ENCODE results near the gene HOXA7.

HOXA7 gene

DNA sequence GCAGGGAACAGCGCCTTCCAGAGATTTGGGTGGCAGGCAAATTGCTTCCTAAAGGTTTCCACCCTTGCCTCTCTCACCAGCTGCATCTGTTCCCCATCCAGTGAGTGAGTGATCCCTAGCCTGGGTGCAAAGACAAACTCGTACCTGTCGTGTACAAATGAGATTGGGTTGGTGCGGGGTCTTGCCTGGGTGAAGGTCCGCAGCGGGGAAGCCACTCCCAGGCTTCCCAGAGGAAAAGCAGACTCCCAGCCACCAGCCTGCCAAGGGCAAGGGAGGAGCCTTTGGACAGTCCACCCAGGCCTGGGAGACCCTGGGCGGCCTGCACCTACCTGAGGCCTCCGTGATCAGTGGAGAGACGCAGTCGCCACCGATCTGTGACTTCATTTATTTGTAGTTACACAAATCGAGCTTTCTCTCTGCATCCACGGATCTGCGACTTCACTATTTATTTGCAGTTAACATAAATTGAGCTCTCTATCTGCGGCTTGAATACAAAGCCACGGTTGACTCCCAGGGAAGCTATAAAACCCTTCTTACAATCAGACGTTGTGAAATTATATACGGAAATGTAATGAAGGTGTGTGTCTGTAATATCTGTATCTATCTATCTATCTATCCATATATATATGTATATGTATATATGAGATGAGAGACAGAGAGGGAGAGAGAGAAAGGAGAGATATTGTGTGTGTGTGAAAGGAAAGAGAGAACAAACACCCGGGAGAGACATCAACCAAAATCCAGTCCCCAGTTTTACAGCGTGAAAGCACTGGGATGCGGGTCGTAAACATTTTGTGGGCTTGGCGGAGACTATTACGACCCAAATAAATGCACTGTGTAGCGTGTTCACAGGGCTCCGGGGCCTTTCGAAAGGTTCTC is 3.0 kb upstream of the HOXA7 start:
- peak; percentile 55 for DNase-seq (ENCODE audit: low spot score)

DNA sequence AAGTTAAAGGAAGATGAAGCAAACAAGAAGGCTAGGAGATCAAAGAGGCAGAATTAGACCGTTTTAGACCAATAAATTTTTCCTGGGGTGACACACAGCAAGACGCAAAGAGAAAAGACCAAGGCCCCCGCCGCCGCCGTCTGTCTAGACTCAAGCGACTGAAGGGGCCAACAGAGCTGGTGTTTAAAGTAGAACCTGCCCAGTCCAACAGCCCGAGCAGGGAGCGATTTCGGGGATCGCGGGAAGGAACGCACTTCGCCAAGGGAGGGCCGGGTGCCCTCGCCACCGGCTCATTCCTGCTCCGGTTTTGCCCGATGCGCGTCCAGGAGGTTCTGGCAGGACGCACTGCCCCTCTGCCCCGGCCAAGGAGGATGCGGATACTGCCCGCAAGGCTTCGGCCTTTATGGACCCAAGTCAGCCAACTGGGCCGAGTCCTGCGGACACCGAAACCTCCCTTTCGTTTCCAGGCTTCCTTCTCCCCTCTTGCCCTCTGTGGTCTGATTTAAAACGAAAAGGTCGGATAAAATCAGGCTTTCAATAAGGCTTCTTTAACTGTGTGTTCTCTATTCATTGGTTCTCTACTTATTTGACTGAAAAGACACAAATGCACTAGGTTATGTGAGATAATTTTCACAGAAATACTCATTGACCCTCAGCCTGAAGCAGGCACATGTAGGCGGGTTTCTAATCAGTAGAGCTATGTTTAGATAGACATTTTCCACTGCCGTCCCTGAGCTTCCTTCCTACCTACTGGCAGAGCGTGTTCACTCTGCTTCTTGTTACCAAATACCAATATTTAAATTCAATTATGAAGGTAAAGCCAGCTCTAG is 2.2 kb upstream of the HOXA7 start:
- DNase-seq (ENCODE audit: low spot score), result peak; percentile 68

DNA sequence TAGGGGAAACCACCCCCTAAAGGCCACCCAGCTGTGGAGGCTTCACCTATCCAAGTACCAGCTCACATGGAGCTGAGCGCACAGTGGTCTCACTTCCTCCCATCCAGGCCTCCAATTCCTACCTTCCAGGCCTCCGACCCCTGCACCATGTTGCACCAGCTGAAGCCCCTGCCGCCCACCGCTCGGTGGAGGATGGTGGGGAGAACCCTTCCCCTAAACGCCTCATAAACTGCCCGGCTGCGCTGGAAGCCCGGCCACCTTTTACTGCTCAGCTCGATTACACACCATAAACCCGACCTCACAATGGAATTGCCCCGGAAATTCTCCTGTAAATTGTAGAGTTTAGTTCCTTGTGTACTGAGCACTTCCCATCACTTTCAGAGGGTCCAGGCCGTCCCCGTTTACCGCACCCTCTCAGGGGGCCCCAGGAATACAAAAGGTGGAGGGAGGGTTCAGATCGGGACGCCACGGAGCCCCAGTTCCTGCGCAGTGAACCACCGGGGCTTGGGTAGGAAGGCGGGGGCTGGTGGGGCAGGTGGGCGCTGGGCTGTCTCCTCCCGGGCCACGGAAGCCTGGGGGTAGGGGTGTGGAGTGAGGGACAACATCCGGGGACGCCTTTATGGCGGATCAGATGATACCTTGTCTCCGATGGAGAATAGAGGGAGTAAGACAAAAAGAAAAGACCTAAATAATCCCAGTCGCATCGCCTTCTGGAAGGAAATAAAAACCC is 1.4 kb upstream of the HOXA7 start:
- peak; percentile 58 for DNase-seq (ENCODE audit: low spot score)

DNA sequence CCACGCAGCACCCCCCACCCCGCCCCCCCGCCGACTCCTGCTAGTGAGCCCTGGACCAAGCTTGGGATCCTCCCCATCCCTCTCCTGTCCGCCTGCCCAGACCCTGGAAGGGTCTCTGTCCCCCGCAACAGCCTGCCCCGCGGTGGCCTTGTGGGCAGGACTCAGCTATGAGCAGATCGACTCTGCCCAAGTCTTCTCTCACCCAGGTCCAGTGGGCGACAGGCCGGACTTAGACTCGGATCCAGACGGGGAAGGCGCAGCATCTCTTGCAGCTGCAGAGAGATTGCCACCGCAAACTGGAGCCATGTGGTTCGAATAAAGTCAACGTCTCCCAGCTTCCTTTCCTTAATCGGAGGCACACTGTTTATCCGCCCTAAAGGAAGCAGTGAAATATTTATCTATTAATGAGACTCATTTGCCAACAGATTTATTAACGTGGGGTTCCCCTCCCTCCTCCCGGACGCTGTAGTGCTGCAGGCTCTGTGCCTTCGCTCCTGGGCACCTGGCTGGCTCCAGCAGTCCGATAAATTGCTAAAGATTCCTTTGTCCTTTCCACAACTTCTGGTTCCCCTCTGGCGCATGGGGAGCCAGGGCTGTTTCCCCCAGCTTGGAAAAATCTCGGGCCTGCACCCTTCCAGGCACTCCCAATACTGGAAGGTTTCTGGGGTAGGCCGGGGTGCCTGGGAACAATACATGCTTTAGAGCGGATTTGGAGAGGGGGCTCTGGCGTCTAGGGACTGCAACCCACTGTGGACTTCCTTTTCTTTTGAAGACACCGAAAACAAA is 634 bp upstream of the HOXA7 start:
- peak; percentile 51 for DNase-seq (ENCODE audit: low spot score)

DNA sequence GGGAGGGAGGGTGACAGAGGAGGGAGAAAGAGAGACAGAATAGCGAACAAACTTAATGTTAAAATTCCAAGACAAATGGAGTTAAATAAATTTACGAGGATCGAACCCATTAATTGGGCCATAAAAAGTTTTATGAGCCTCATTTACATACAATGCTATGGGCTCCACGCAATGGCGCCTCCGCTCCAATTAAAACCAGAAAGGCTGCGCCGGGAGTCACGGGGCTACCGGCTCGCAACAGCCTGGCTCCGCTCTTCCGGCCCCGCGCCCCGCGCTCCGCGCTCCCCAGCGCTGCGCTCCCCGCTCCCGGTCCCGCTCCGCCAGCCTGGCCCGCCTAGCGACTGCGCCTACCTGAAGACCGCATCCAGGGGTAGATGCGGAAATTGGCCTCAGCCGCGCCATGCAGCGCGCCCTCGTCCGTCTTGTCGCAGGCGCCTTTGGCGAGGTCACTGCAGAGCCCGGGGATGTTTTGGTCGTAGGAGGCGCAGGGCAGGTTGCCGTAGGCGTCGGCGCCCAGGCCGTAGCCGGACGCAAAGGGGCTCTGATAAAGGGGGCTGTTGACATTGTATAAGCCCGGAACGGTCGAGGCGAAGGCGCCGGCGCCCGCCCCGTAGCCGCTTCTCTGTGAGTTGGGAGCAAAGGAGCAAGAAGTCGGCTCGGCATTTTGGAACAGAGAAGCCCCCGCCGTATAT is 513 bp downstream of the HOXA7 start:
- peak; percentile 67 for DNase-seq (ENCODE audit: low spot score)

DNA sequence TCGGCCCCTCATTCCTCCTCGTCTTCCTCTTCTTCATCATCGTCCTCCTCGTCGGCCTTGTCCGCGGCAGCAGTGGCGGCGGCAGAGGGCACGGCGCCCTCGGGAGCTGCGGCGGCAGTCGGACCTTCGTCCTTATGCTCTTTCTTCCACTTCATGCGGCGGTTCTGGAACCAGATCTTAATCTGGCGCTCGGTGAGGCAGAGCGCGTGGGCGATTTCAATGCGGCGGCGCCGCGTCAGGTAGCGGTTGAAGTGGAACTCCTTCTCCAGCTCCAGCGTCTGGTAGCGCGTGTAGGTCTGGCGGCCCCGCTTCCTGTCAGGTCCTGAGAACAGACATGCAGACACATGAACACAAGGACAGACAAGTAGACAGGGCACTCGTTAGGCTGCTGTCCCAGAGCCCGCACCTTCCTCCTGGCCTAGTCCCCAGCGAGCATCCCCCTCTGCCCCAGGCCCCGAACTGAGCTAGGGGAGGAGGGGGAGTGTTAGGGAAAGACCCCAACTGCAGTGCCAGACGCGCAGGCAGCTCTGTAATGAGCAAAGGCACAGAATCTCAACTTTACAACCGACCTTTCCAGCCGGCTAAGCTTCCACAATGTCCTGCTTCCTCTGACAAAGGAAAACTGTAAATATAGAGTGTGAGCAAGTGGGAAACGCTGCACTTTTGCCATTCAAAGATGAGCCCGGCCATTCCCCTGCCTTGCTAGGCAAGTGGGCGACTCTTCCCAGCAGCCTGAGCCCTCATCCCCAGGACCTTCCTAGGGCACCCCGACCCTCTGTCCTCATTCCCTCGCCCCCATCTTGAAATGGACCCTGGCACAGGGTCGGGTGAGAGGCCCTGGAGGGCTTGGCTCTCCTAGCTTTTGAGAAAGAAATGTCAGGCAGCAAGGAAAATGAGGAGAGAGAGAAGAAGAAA is 1.3 kb downstream of the HOXA7 start:
- DNase-seq (ENCODE audit: low spot score), result peak; percentile 83

DNA sequence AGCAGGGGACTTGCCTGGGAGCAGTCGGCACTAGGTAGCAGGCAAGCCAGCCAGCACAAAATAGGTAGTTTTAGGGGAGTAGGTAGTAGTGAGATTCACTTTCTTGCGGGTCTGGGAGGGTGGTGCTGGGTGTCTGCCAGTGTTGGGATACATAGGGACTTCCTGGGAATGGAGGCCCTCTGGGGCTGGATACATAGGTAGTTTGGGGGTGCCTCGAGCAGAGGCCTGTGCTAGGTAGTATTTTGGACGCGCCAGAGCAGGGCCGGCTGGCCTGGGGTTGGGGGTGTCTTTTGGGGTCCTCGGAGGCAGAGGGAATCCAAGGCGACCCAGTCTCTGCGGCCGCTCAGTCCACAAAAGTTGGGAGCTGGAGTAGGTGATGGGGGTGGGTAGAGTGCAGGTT is 2.1 kb downstream of the HOXA7 start:
- no peak for DNase-seq (ENCODE audit: low spot score)

DNA sequence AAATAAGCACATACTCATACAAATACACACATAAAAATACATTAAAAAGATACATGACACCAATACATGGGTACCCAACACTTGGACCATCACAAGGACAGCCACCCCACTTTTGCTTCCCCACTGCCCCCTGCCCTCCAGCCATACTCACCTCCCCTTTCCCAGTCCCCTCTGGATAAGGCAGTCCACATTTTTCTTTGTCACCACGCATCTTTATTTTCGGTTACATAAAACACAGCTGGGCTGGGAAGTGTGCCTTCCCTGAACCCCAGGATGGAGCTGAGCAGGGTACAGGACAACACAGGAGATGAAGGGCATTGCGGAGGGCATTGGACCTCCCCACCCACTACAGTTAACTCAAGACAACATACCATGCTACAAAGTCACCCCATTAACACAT is 2.9 kb downstream of the HOXA7 start:
- peak; percentile 49 for DNase-seq (ENCODE audit: low spot score)

DNA sequence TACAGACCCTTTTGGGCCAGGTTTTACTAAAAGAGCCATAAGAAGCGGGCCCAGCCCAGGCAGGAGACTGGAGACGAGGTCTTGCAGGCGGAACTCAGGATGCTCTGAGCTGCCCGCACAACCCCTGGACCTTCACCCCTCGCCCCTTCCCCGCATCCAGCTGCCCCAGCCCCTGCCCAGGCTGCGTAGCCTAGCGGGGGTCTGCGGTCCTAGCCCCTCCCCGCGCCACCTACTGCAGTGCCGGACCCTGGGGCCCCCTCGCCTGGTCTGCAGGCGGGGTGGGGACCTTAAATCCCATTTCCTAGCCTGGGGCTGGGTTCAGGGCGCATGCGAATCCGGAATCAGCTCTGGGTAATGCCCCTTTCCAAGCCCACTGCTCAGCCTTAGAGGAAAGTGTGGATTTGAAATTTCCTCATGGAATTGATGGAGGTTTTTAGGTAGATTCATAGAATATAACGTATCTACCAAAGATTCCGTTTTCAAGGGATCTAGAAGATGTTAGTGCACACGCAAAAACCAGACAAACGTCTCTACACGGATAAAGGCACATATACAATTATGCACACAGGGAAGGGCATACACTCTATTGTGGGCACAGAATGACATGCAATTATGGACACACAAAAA is 3.5 kb downstream of the HOXA7 start:
- peak; percentile 5 for DNase-seq (ENCODE audit: low spot score)

DNA sequence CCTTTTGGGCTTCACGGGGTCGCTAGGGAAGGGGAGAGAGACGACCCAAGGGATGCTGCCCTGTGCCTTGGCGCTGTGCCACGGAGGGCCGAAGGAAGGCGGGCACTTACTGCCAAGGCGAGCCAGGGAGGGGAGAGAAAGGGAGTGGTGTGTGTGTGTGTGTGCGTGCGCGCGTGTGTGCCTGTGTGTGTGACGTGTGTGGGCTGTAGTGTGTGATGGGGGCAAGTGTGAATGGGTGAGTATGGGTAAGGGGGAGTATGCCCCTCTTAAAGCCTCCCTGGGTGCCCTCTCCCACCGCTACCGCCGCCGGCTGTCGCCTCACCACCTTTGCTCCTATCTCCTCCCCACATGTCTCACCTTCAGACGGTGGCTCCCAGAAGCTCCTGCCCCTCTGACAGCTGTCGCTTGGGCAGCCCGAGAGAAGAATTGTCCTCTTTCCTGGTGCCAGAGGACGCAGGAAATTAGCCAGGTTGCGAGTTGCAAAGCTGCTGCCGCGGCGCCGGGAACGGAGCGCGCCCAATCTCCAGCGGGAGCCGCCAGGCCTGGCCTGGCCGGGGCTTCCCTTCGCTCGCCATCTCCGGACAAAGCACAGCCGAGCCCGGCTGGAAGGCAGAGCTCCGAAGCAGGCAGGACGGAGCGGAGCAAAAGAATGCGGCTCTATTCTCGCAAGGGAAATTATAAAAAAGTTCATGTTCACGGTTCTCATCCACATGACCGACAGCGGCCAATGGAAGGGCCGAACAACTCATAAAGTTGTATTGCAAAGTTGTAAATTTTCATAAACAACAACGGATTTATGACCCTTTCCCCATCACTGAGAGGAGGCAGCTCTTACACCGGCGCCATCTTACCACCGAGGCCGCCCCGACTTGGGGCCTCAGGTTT is 4.3 kb downstream of the HOXA7 start, which contains the start of gene HOXA3:
Gene HOXA3 (minus strand): TSS at position 653 of the 885 bp plus-strand sequence. CDS start 41,943 bp downstream, outside the sequence.
- DNase-seq (ENCODE audit: low spot score), result peak; percentile 93

DNA sequence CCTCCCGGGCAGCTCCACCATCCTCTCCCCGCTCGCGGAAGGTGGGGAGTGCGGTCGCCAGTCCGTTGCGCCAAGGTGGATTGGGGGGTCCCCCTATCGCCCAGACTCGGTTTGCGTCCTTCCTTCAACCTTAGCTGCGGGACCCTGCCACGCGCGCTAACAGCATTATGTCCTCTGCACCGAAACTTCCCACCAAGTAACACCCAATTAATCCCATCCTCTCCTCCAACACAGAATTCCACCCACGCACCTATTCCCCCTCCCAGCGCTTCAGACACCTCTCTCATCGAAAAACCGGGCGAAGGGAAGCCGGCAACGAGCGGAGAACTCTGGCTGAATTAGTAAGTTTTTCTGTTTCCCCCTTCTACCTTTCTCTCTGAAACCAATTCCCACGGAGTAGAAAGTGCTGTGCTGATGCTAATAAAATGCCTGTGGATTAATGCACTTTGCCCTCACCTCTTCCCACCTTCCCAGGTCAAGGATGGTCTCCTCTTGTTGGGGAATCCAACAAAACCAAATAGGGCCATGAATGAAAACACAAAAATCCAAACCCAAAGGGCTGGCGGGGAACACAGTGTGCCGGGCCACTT is 5.0 kb downstream of the HOXA7 start:
- peak; percentile 50 for DNase-seq (ENCODE audit: low spot score)

DNA sequence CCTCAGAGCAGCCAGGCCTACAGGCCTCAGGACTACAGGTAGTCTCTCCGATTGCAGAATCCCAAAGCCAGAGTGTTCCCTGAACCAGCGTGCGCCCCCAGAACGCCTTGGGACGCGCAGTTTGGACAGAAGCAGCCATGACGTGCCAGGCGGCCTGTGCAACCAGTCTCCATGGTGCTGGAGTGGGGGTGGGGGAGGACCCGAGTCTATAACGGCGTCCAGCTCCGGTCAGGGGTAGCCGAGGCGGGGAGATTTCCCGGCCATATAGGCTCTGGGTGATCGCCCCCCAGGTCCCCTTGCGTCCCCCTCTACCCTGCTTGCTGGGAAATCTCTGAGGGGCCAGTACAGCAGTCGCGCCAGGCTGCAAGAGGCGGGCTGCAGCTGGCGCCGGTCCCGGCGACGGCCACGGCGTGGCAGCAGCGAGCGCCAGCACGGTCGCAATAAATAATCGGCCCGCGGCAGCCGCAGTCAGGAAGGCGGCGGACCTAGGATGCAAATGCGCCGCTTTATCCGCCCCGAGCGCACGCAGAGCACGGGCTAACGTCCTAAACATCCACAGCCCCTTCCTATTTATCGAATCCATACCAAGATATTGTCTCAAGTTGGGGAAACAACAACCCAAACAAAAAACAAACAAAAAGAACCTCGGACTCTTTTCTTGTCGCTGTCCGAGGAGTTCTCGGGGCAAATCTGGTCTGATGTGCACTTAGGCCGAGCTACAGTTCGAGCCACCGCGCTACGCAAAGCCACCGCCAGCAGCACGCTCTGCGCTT is 5.7 kb downstream of the HOXA7 start:
- DNase-seq (ENCODE audit: low spot score), result peak; percentile 85

DNA sequence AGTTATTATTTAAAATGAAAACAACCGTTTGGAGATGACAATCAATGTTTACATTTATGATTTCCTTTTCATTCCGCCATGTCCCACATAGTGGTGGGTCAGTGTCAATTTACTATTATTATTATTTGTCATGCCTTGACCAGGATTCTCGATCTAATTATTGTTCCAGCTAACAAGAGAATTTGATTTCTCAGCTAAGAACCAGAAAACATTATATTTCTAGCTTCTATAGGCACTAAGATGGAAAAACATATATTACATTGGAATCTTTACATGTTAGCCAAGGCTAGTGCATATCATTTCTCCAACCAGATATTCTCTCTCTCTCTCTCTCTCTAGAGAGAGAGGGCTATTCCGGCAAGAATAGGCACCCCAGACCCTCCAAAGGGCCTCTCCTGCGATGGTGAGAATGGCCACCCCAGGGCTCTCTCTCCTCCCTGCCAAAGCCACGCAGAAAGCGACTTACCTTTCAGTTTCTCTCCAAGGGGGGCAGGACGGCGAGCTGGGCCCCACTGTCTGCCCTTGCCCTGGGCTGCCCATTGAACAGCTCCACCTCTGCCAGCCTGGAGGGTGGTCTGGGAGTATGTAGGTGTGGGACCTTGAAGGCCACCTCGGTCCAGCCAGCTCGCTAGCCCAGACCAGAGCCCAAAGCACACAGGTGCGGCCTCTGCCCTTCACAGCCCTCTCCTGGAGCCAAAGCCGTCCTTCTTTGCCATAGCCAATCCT is 6.5 kb downstream of the HOXA7 start:
- DNase-seq (ENCODE audit: low spot score), result no peak

DNA sequence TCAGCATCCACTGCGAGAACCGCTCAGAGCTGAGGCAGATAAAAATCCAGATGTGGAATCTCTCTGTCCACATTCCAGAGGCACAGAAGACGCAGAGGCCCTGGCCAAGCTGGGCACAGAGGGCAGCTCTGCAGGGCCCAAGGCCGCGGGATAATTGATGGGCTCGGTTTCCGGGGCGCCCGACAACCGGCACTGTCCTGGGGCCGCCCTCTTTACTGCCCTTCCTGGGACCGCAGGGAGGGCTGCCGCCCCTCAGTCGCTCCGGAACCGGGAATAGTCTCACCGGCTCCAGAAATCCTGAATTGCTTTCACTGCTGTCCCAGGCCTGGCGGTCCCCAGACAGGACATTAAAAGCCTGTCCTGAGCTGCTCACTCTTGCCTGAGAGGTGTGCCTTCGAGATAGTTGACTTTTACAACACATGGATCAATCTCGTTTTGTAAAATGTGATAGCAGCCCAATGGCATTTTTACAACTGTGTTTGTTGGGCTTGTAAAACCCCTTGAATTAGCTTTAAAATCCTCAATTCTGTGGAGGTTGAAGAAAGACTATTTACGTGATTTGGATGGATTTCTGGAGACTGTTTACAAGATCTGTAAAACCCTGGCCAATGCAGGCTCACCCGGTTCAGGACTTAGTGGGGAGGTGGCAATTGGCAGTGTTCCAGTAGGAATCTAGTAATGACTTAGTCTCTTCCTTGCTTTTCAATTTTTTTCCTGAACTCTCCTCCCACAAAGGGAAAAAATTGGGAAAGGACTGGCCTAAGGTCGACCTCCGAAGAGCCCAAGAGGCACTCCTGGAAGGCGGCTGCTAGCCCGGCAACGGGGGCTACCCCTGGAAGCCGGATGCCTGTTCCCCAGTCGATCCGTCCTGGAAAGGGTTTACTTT is 7.5 kb downstream of the HOXA7 start:
- no peak for DNase-seq (ENCODE audit: low spot score)

DNA sequence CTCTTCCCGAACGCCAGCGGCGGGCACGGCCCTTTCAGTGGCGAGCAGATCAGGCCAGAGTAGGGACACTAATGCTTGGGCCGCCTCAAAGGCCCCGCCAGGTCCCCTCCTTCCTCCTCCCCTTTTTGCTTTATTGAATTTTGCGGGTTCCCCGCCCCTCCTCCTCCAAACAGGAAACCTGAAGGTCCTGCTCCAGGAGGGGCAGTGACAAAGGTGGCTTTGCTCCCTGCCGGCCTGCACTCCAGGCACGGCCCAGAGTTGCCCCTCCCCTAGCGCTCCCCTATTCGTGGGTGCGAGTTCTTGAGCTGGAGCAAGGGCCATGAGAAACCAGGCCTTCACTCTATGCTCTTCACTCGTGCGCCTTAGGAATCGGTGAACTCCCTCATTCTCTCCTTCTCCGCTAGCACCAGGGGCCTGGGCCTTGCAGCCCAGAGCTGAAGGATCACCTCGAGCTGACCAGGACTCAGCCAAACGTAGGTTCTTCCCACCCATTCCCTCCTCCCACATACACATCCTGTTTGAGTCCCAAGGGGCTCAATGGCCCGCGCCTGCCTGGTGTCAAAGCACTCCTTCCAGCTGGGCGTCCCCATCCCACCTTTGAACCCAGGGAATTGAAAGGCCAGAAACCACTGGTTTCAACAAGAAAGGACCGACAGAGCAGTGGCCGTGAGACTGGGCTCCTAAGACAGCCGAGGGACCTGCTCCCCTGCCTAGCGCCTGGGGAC is 8.3 kb downstream of the HOXA7 start:
- DNase-seq (ENCODE audit: low spot score), result peak; percentile 79

Data from SW480 (cell line).